ENCODE measurements around the gene ERCC2. TPM values are rescaled to one million over a fixed set of nuclear protein-coding genes. Genes with fewer than 3 reads are reported as not detected.
"Not testable (repeated sequence)": the region's sequence is repeated elsewhere in the genome, so short reads cannot be mapped to it uniquely, and the experiment has no call there.

The ERCC2 gene
- total RNA-seq, 1 experiment from 2014 or later = 45.8 TPM

- Histone ChIP-seq H3K4me3 (no peak overlapping the region), H3K27me3 (replicated peaks) (no peaks in the 10 kb centered on the region), H3K9me3 (replicated peaks) (no peaks in the 10 kb centered on the region), H3K4me1 (replicated peaks) (peaks cover 9% of the 10 kb centered on the region), H3K36me3 (no peaks in the 10 kb centered on the region), H3K27ac (no peak overlapping the region)
- no peak for DNase-seq (ENCODE audit: low read depth in 1 of 2, low spot score in 2 of 2)
Observed at GRCh38 chr19:45323671-45324081, 46.7 kb downstream of the ERCC2 start.

- Histone ChIP-seq H3K27ac (no peak within 1 kb of the TSS), H3K27me3 (replicated peaks) (no peaks in the 10 kb centered on the region), H3K9me3 (replicated peaks) (no peaks in the 10 kb centered on the region), H3K36me3 (no peaks in the 10 kb centered on the region), H3K4me3 (no peak within 1 kb of the TSS), H3K4me1 (replicated peaks) (peaks cover 9% of the 10 kb centered on the region)
- DNase-seq (ENCODE audit: low read depth in 1 of 2, low spot score in 2 of 2) = no peak
Observed at GRCh38 chr19:45322744-45323281, 47.6 kb downstream of the ERCC2 start, which contains the start of gene CKM. TSS of gene CKM (minus strand) at chr19:45322875. CDS start at chr19:45319713, 3,162 bp downstream.

GRCh38 chr19:45322311-45322710 lies 48.1 kb downstream of the ERCC2 start:
- Histone ChIP-seq H3K4me3 (no peak overlapping the region), H3K4me1 (replicated peaks) (peaks cover 9% of the 10 kb centered on the region), H3K27ac (no peak overlapping the region), H3K27me3 (replicated peaks) (no peaks in the 10 kb centered on the region), H3K9me3 (replicated peaks) (no peaks in the 10 kb centered on the region), H3K36me3 (no peaks in the 10 kb centered on the region)
- DNase-seq (ENCODE audit: low read depth in 1 of 2, low spot score in 2 of 2) = no peak

- Histone ChIP-seq H3K4me3 (no peak overlapping the region), H3K27ac (no peak overlapping the region), H3K27me3 (replicated peaks) (no peaks in the 10 kb centered on the region; the same call in 1 of the 2 replicates), H3K4me1 (replicated peaks) (peaks cover 9% of the 10 kb centered on the region), H3K9me3 (replicated peaks) (no peaks in the 10 kb centered on the region), H3K36me3 (no peaks in the 10 kb centered on the region)
- DNase-seq (ENCODE audit: low read depth in 1 of 2, low spot score in 2 of 2) = no peak
Observed at GRCh38 chr19:45321848-45322247, 48.5 kb downstream of the ERCC2 start.

GRCh38 chr19:45320997-45321775 lies 49.2 kb downstream of the ERCC2 start:
- H3K27ac ChIP-seq = no peak overlapping the region
- no peak overlapping the region for H3K4me3 ChIP-seq
- no peaks in the 10 kb centered on the region for H3K9me3 ChIP-seq (replicated peaks)
- no peaks in the 10 kb centered on the region for H3K36me3 ChIP-seq
- H3K27me3 ChIP-seq (replicated peaks) = no peaks in the 10 kb centered on the region; the same call in 1 of the 2 replicates
- DNase-seq (ENCODE audit: low read depth in 1 of 2, low spot score in 2 of 2) = no peak
- peaks cover 4% of the 10 kb centered on the region for H3K4me1 ChIP-seq (replicated peaks)

- Histone ChIP-seq H3K9me3 (replicated peaks) (no peaks in the 10 kb centered on the region), H3K36me3 (no peaks in the 10 kb centered on the region), H3K4me3 (no peak overlapping the region), H3K27me3 (replicated peaks) (peaks cover 9% of the 10 kb centered on the region), H3K27ac (no peak overlapping the region), H3K4me1 (replicated peaks) (no peaks in the 10 kb centered on the region)
- DNase-seq (ENCODE audit: low read depth in 1 of 2, low spot score in 2 of 2) = no peak
Observed at GRCh38 chr19:45315304-45315703, 55.1 kb downstream of the ERCC2 start.

- peaks cover 9% of the 10 kb centered on the region for H3K27me3 ChIP-seq (replicated peaks)
- no peak overlapping the region for H3K4me3 ChIP-seq
- H3K36me3 ChIP-seq = no peaks in the 10 kb centered on the region
- DNase-seq (ENCODE audit: low read depth in 1 of 2, low spot score in 2 of 2) = no peak
- no peaks in the 10 kb centered on the region for H3K9me3 ChIP-seq (replicated peaks)
- no peaks in the 10 kb centered on the region for H3K4me1 ChIP-seq (replicated peaks)
- no peak overlapping the region for H3K27ac ChIP-seq
Observed at GRCh38 chr19:45314708-45315245, 55.6 kb downstream of the ERCC2 start.

GRCh38 chr19:45312285-45312684 lies 58.1 kb downstream of the ERCC2 start:
- not testable (repeated sequence) for H3K4me1 ChIP-seq (replicated peaks); H3K4me3 ChIP-seq; H3K9me3 ChIP-seq (replicated peaks); DNase-seq (ENCODE audit: low read depth in 1 of 2, low spot score in 2 of 2); H3K36me3 ChIP-seq; H3K27me3 ChIP-seq (replicated peaks); H3K27ac ChIP-seq

GRCh38 chr19:45311621-45312020 lies 58.8 kb downstream of the ERCC2 start:
- Histone ChIP-seq H3K9me3 (replicated peaks) (no peaks in the 10 kb centered on the region), H3K36me3 (no peaks in the 10 kb centered on the region), H3K4me3 (no peak overlapping the region), H3K27ac (no peak overlapping the region), H3K4me1 (replicated peaks) (no peaks in the 10 kb centered on the region), H3K27me3 (replicated peaks) (peaks cover 9% of the 10 kb centered on the region)
- no peak for DNase-seq (ENCODE audit: low read depth in 1 of 2, low spot score in 2 of 2)

GRCh38 chr19:45309322-45309721 lies 61.1 kb downstream of the ERCC2 start:
- not testable (repeated sequence) for H3K27ac ChIP-seq; H3K4me3 ChIP-seq; H3K9me3 ChIP-seq (replicated peaks); H3K36me3 ChIP-seq; H3K4me1 ChIP-seq (replicated peaks); H3K27me3 ChIP-seq (replicated peaks); DNase-seq (ENCODE audit: low read depth in 1 of 2, low spot score in 2 of 2)

- Histone ChIP-seq H3K9me3 (replicated peaks) (no peaks in the 10 kb centered on the region), H3K27ac (no peak overlapping the region), H3K4me1 (replicated peaks) (no peaks in the 10 kb centered on the region), H3K36me3 (no peaks in the 10 kb centered on the region), H3K4me3 (no peak overlapping the region), H3K27me3 (replicated peaks) (no peaks in the 10 kb centered on the region)
- no peak for DNase-seq (ENCODE audit: low read depth in 1 of 2, low spot score in 2 of 2)
Observed at GRCh38 chr19:45307361-45307760, 63.0 kb downstream of the ERCC2 start.

GRCh38 chr19:45306518-45307027 lies 63.8 kb downstream of the ERCC2 start:
- H3K9me3 ChIP-seq (replicated peaks) = no peaks in the 10 kb centered on the region
- no peak overlapping the region for H3K4me3 ChIP-seq
- no peak for DNase-seq (ENCODE audit: low read depth in 1 of 2, low spot score in 2 of 2)
- no peaks in the 10 kb centered on the region for H3K27me3 ChIP-seq (replicated peaks)
- H3K36me3 ChIP-seq = no peaks in the 10 kb centered on the region
- no peak overlapping the region for H3K27ac ChIP-seq
- no peaks in the 10 kb centered on the region for H3K4me1 ChIP-seq (replicated peaks)

GRCh38 chr19:45306040-45306439 lies 64.3 kb downstream of the ERCC2 start:
- Histone ChIP-seq H3K36me3 (no peaks in the 10 kb centered on the region), H3K27ac (no peak overlapping the region), H3K4me3 (no peak overlapping the region), H3K27me3 (replicated peaks) (no peaks in the 10 kb centered on the region), H3K9me3 (replicated peaks) (no peaks in the 10 kb centered on the region), H3K4me1 (replicated peaks) (no peaks in the 10 kb centered on the region)
- DNase-seq (ENCODE audit: low read depth in 1 of 2, low spot score in 2 of 2) = no peak

- Histone ChIP-seq H3K36me3 (0 out of 2 replicates have a peak, but pooled peaks cover 4% of the 10 kb centered on the region), H3K27ac (no peak overlapping the region)
- DNase-seq (ENCODE audit: low read depth in 1 of 2, low spot score in 2 of 2) = no peak
Observed at GRCh38 chr19:45305421-45305820, 65.0 kb downstream of the ERCC2 start.

More at GRCh38 chr19:45305421-45305820, 65.0 kb downstream of the ERCC2 start:
- Histone ChIP-seq H3K27me3 (replicated peaks) (no peaks in the 10 kb centered on the region), H3K4me1 (replicated peaks) (no peaks in the 10 kb centered on the region), H3K4me3 (no peak overlapping the region), H3K9me3 (replicated peaks) (no peaks in the 10 kb centered on the region)
